Vagina (tissue), 2 donors: ENCODE data around the gene AJUBA. TPM values are rescaled to one million over a fixed set of nuclear protein-coding genes. Genes with fewer than 3 reads are reported as not detected.

Source experiments
- DNase-seq, 2 donors: peaks; one replicate each; pipeline ENCODE4 v3.0.0-alpha.2; 2017; ENCODE audit errors: extremely low spot score in 2 of 2
- H3K27ac ChIP-seq: fragments of 200-600 bp; sonication (generic); one replicate; pipeline ENCODE4 v1.5.1; 2019
- H3K27me3 ChIP-seq: fragments of 200-600 bp; sonication (generic); one replicate; pipeline ENCODE4 v1.5.1; 2019
- H3K36me3 ChIP-seq, 2 donors: fragments of 200-600 bp; sonication (generic); one replicate each; pipeline ENCODE4 v1.5.1; 2017 to 2019
- H3K4me1 ChIP-seq: fragments of 200-600 bp; sonication (generic); one replicate; pipeline ENCODE4 v1.5.1; 2019
- H3K4me3 ChIP-seq, 2 donors: fragments of 200-600 bp; sonication (generic); 1 replicate in 1 of 2; 2 replicates in 1 of 2; pipeline ENCODE4 v1.5.1; 2016 to 2019
- H3K9me3 ChIP-seq: fragments of 200-600 bp; sonication (generic); one replicate; pipeline ENCODE4 v1.5.1; 2019
- CTCF ChIP-seq, 3 experiments: fragments of 450-650 bp in 2 of 3; fragments of 200-600 bp in 1 of 3; sonication (generic) in 1 of 3; IDR thresholded peaks; one replicate each; pipeline ENCODE4 v1.5.1; 2017 to 2019; ENCODE audit warnings: antibody characterized with exemption in 3 of 3, mild to moderate bottlenecking in 2 of 3, moderate library complexity in 2 of 3
- POLR2A ChIP-seq, 2 donors: fragments of 450-650 bp; IDR thresholded peaks; one replicate each; pipeline ENCODE4 v1.6.1; 2017; ENCODE audit warnings: antibody characterized with exemption in 2 of 2, mild to moderate bottlenecking in 2 of 2, moderate library complexity in 2 of 2
- POLR2AphosphoS5 ChIP-seq, 2 donors: sonication (generic); formaldehyde crosslinking; IDR thresholded peaks; one replicate each; pipeline ENCODE4 v1.9.0; 2017; ENCODE audit warnings: antibody characterized with exemption in 2 of 2, mild to moderate bottlenecking in 2 of 2, low read depth in 1 of 2; ENCODE audit not compliant: insufficient read depth in 1 of 2
- intact Hi-C: fragments of 100-400 bp; cut with DNase I; formaldehyde crosslinking; loops from one replicate; pipeline ENCODE4 v1.15.1; 2023
- total RNA-seq: library from RNA; depleted of rRNA; stranded (reverse); fragments of >200 nt; gene quantifications from one replicate; pipeline ENCODE4 v1.2.3, GENCODE V29; 2016

AJUBA gene
- total RNA-seq, 1 donor from 2014 or later: 21.9 TPM

GRCh38 chr14:23013054-23013748 is 30.9 kb upstream of the AJUBA start:
- Histone ChIP-seq H3K27me3 (no peaks in the 10 kb centered on the region), H3K9me3 (no peaks in the 10 kb centered on the region), H3K4me3 (no peak overlapping the region), H3K36me3 (no peaks in the 10 kb centered on the region), H3K4me1 (peaks cover 13% of the 10 kb centered on the region), H3K27ac (no peak overlapping the region)
- no peak for TF ChIP-seq POLR2A (IDR thresholded peaks at IDR 0.05)
- intact Hi-C loops: no loop called here
- no peak for DNase-seq

GRCh38 chr14:23009939-23010726 is 27.8 kb upstream of the AJUBA start, which contains the start of gene C14orf93:
Gene C14orf93 (minus strand): TSS chr14:23010143. CDS start chr14:22999023, 11,120 bp downstream.
- DNase-seq: no peak
- Histone ChIP-seq H3K27ac (peak within 1 kb of the TSS; percentile 83), H3K36me3 (no peaks in the 10 kb centered on the region), H3K4me1 (peaks cover 18% of the 10 kb centered on the region), H3K4me3 (peak within 1 kb of the TSS; percentile 47 to 62), H3K27me3 (no peaks in the 10 kb centered on the region), H3K9me3 (no peaks in the 10 kb centered on the region)
- TF ChIP-seq CTCF (IDR thresholded peaks at IDR 0.05) (no peak), POLR2AphosphoS5 (IDR thresholded peaks at IDR 0.05; ENCODE audit: insufficient read depth in 1 of 2, low read depth in 1 of 2) (peak; percentile 23 to 25), POLR2A (IDR thresholded peaks at IDR 0.05) (peak in 1 of 2 donors; percentile 53)
- intact Hi-C loops: loop anchor here (5.0 kb wide), 1 partner anchor 1397 kb away; no protein-coding TSS in a partner anchor

GRCh38 chr14:23009483-23009938 is 27.2 kb upstream of the AJUBA start:
- intact Hi-C loops: loop anchor here (5.0 kb wide), 1 partner anchor 1398 kb away; no protein-coding TSS in a partner anchor
- peak overlapping the region; percentile 83 for H3K27ac ChIP-seq
- TF ChIP-seq POLR2AphosphoS5 (IDR thresholded peaks at IDR 0.05; ENCODE audit: insufficient read depth in 1 of 2, low read depth in 1 of 2) (no peak), CTCF (IDR thresholded peaks at IDR 0.05) (no peak), POLR2A (IDR thresholded peaks at IDR 0.05) (no peak)

GRCh38 chr14:23008831-23009230 is 26.5 kb upstream of the AJUBA start:
- Histone ChIP-seq H3K27me3 (no peaks in the 10 kb centered on the region), H3K4me1 (peaks cover 18% of the 10 kb centered on the region), H3K9me3 (no peaks in the 10 kb centered on the region), H3K36me3 (no peaks in the 10 kb centered on the region), H3K27ac (peak overlapping the region; percentile 83), H3K4me3 (no peak overlapping the region)
- TF ChIP-seq POLR2AphosphoS5 (IDR thresholded peaks at IDR 0.05; ENCODE audit: insufficient read depth in 1 of 2, low read depth in 1 of 2) (no peak), POLR2A (IDR thresholded peaks at IDR 0.05) (no peak), CTCF (IDR thresholded peaks at IDR 0.05) (no peak)
- no peak for DNase-seq
- intact Hi-C loops: loop anchor here (5.0 kb wide), 1 partner anchor 1398 kb away; no protein-coding TSS in a partner anchor

More at GRCh38 chr14:23009483-23009938, 27.2 kb upstream of the AJUBA start:
- no peak for DNase-seq
- no peaks in the 10 kb centered on the region for H3K27me3 ChIP-seq
- peaks cover 18% of the 10 kb centered on the region for H3K4me1 ChIP-seq
- H3K9me3 ChIP-seq: no peaks in the 10 kb centered on the region
- H3K4me3 ChIP-seq: peak overlapping the region; percentile 47 to 62
- no peaks in the 10 kb centered on the region for H3K36me3 ChIP-seq
